CD4-positive, alpha-beta T cell (primary cell): ENCODE measurements around the gene ZMYND10. TPM values are rescaled to one million over a fixed set of nuclear protein-coding genes. Genes with fewer than 3 reads are reported as not detected.

Source experiments
- ATAC-seq: fragments of 200-7000 bp; cut with Tn5 transposase; one replicate; pipeline ENCODE4 v1.10.0; 2022; ENCODE audit warnings: mild to moderate bottlenecking; ENCODE audit not compliant: poor library complexity
- CTCF ChIA-PET: fragments of 350-600 bp; sonication (Branson Sonifier 250); formaldehyde crosslinking; loops from one replicate; lab custom pipeline; 2021; ENCODE audit warnings: antibody characterized with exemption, inconsistent platforms; lab: Charles Lee
- POLR2A ChIA-PET: fragments of 350-600 bp; sonication (Branson Sonifier 250); formaldehyde crosslinking; loops from one replicate; lab custom pipeline; 2021; ENCODE audit warnings: antibody characterized with exemption, inconsistent platforms; lab: Charles Lee
- DNase-seq, 14 experiments: peaks; one replicate each; pipeline ENCODE4 v3.0.0-alpha.2; 2013 to 2020; ENCODE audit warnings: mixed read lengths in 2 of 14
- H3K27ac ChIP-seq, 2 donors: one replicate each; pipeline versions ENCODE4 v1.5.1 to v1.7.0; 2013; ENCODE audit warnings: low read length in 2 of 2, low read depth in 1 of 2, mild to moderate bottlenecking in 1 of 2
- H3K27me3 ChIP-seq, 2 experiments: 1 replicate in 1 of 2; 2 replicates in 1 of 2; pipeline versions ENCODE4 v1.6.1 to v1.7.0; 2013; ENCODE audit warnings: low read length in 2 of 2, control low read depth in 1 of 2, mild to moderate bottlenecking in 1 of 2, moderate library complexity in 1 of 2; ENCODE audit not compliant: insufficient read depth in 2 of 2, control insufficient read depth in 1 of 2
- H3K36me3 ChIP-seq: one replicate; pipeline ENCODE4 v1.6.1; 2013; ENCODE audit warnings: low read length, control low read depth; ENCODE audit not compliant: insufficient read depth
- H3K4me1 ChIP-seq: one replicate; pipeline ENCODE4 v1.6.1; 2013; ENCODE audit warnings: low read length, control low read depth; ENCODE audit not compliant: insufficient read depth
- H3K4me3 ChIP-seq: one replicate; pipeline ENCODE4 v1.5.1; 2013; ENCODE audit warnings: mild to moderate bottlenecking, low read length, moderate library complexity
- H3K9me3 ChIP-seq, 2 experiments: 1 replicate in 1 of 2; 2 replicates in 1 of 2; pipeline versions ENCODE4 v1.6.1 to v1.7.0; 2013; ENCODE audit warnings: low read length in 2 of 2, mild to moderate bottlenecking in 2 of 2, control low read depth in 1 of 2, moderate library complexity in 1 of 2; ENCODE audit not compliant: control insufficient read depth in 1 of 2, insufficient read depth in 1 of 2
- H3K27ac Mint-ChIP-seq: one replicate; pipeline ENCODE4 v1.8.0; 2020; ENCODE audit warnings: mixed read lengths
- H3K27me3 Mint-ChIP-seq: one replicate; pipeline ENCODE4 v1.8.0; 2021; ENCODE audit warnings: mixed read lengths
- H3K36me3 Mint-ChIP-seq: one replicate; pipeline ENCODE4 v1.8.0; 2021; ENCODE audit warnings: low read depth, mixed read lengths
- H3K4me1 Mint-ChIP-seq: one replicate; pipeline ENCODE4 v1.8.0; 2021; ENCODE audit warnings: low read depth, mixed read lengths
- H3K4me3 Mint-ChIP-seq: one replicate; pipeline ENCODE4 v1.8.0; 2020; ENCODE audit warnings: mild to moderate bottlenecking, mixed read lengths
- H3K9me3 Mint-ChIP-seq: one replicate; pipeline ENCODE4 v1.8.0; 2020; ENCODE audit warnings: mixed read lengths
- intact Hi-C, 2 experiments: fragments of 100-400 bp; cut with DNase I in 1 of 2; cut with micrococcal nuclease in 1 of 2; formaldehyde crosslinking; loops; one replicate each; pipeline versions ENCODE4 v1.15.1 to v1.9.0; 2023 to 2025; cut with DNase I, micrococcal nuclease
- total RNA-seq, 174 experiments: library from RNA in 2 of 174; stranded (reverse) in 2 of 174; gene quantifications; one replicate each; pipeline ENCODE4 v1.2.3 and lab custom pipeline; 2021 to 2026
- TF ChIP-seq, protein P1 (sequence below): fragments of 200-600 bp; IDR thresholded peaks from one replicate; pipeline ENCODE4 v1.8.0; 2022; ENCODE audit warnings: antibody characterized with exemption, mild to moderate bottlenecking

ZMYND10 gene
- total RNA-seq, 2 experiments from 2014 or later = 1.7 to 1.8 TPM

DNA sequence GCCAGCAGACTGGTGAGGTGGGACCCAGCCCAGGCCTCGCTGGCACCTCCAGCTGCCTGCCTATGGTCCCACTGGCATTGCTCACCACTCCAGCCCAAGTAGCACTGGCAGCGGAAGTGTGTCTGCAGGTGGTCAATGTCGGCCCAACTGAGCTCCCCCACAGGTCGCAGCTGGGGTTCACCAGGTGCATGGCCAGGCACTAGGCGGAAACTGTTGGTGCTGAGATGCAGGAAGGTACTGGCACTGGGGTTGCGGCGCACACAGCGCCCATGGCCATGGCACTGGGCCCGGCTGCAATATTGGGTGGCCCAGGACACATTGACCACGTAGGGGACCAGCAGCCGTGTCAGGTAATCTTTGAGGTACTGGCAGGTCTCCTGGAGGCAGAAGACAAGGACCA is 27.4 kb downstream of the ZMYND10 start:
- POLR2A ChIA-PET = interaction anchor here (1.0 to 2.8 kb wide), 4 partner anchors 19 to 32 kb away, joined by 3 to 16 read pairs (median 6); partner anchors contain the start of genes CYB561D2, HYAL3, IFRD2 and NAA80
- Mint-ChIP-seq H3K4me3 (peak overlapping the region; percentile 74), H3K27me3 (no peaks in the 10 kb centered on the region), H3K27ac (peak overlapping the region; percentile 24), H3K4me1 (peaks cover 40% of the 10 kb centered on the region), H3K9me3 (no peaks in the 10 kb centered on the region), H3K36me3 (no peaks in the 10 kb centered on the region)
- intact Hi-C loops = no loop called here
- DNase-seq (peak in 1 of 14 experiments; percentile 20), ATAC-seq (no peak)
- Histone ChIP-seq H3K9me3 (no peaks in the 10 kb centered on the region), H3K4me1 (peaks cover 67% of the 10 kb centered on the region), H3K27ac (no peak overlapping the region), H3K36me3 (no peaks in the 10 kb centered on the region), H3K27me3 (no peaks in the 10 kb centered on the region), H3K4me3 (no peak overlapping the region)
- CTCF ChIA-PET = no interaction called here
- TF ChIP-seq, protein P1, sequence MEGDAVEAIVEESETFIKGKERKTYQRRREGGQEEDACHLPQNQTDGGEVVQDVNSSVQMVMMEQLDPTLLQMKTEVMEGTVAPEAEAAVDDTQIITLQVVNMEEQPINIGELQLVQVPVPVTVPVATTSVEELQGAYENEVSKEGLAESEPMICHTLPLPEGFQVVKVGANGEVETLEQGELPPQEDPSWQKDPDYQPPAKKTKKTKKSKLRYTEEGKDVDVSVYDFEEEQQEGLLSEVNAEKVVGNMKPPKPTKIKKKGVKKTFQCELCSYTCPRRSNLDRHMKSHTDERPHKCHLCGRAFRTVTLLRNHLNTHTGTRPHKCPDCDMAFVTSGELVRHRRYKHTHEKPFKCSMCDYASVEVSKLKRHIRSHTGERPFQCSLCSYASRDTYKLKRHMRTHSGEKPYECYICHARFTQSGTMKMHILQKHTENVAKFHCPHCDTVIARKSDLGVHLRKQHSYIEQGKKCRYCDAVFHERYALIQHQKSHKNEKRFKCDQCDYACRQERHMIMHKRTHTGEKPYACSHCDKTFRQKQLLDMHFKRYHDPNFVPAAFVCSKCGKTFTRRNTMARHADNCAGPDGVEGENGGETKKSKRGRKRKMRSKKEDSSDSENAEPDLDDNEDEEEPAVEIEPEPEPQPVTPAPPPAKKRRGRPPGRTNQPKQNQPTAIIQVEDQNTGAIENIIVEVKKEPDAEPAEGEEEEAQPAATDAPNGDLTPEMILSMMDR = no peak

DNA sequence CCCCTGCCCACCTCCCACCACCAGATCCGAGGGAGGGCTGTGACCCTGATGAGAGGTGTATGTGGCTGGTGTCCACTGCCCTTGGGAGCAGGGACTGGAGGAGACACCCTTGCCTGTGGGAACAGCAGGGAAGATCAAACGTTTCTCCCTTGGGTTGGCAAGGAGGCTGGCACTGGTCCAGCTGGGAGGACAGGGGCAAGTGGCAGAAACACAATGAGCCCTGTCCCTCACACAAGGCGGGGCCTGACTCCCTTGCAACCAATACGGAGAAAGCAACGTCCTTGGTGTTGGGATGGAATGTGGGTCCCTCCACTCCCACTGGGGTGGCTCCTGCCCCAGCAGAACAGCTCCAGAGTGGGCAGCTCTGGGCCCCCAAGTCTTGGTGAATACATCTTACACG is 28.2 kb downstream of the ZMYND10 start:
- Histone ChIP-seq H3K27ac (peak overlapping the region in 1 of 2 donors; percentile 47), H3K9me3 (no peaks in the 10 kb centered on the region), H3K4me1 (peaks cover 62% of the 10 kb centered on the region), H3K36me3 (no peaks in the 10 kb centered on the region), H3K4me3 (peak overlapping the region; percentile 31), H3K27me3 (no peaks in the 10 kb centered on the region)
- ChIA-PET POLR2A (interaction anchor here (1.0 to 2.8 kb wide), 3 partner anchors 18 to 33 kb away, joined by 3 to 16 read pairs (median 3); partner anchors contain the start of genes CYB561D2, HYAL3, IFRD2 and NAA80), CTCF (no interaction called here)
- H3K36me3 Mint-ChIP-seq = no peaks in the 10 kb centered on the region
- DNase-seq (peak in 1 of 14 experiments; percentile 23), ATAC-seq (no peak)
- H3K4me1 Mint-ChIP-seq = peaks cover 40% of the 10 kb centered on the region
- no peaks in the 10 kb centered on the region for H3K9me3 Mint-ChIP-seq
- H3K4me3 Mint-ChIP-seq = peak overlapping the region; percentile 74
- no peaks in the 10 kb centered on the region for H3K27me3 Mint-ChIP-seq
- H3K27ac Mint-ChIP-seq = peak overlapping the region; percentile 90
- TF ChIP-seq, protein P1 = no peak
- intact Hi-C loops = no loop called here

DNA sequence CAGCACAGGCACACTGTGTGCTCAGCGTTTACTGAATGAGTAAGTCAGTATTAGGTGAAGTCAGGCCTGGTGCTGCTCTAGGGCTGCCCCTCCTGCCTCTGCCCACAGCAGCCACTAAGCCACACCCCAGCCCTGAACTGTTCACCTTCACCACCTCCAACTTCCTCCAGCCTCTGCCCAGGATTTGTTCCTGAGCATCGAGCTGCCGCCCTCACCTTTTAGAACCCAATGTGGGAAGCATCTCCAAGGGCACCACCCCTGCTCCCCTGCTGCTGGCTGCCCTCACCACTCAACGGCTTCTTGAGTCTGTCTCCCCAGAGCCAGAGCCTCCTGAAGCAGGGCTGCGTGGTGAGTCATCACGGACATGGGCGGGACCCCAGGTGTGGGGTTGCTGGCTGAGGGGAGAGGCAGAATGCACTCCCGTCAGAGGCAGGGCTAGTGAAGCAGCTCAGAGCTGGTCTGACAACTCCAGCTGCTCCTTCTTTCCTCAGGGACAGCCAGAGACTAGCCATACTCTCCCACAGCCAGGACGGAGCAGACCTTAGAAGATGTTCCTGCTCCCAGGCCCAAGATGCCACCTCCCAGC is 28.8 kb downstream of the ZMYND10 start:
- H3K27ac Mint-ChIP-seq = peak overlapping the region; percentile 90
- DNase-seq = peak in 13 of 14 experiments; percentile 52 to 85 (median 67)
- peak; percentile 71 for ATAC-seq
- ChIA-PET CTCF (interaction anchor here (2.2 kb wide), 1 partner anchor 8 kb away, joined by 7 read pairs; no protein-coding TSS in a partner anchor), POLR2A (interaction anchor here (1.2 to 2.8 kb wide), 2 partner anchors 18 to 24 kb away, joined by 3 to 16 read pairs; partner anchors contain the start of genes HYAL3, IFRD2 and NAA80)
- Histone ChIP-seq H3K27me3 (no peaks in the 10 kb centered on the region), H3K27ac (peak overlapping the region in 1 of 2 donors; percentile 47), H3K9me3 (no peaks in the 10 kb centered on the region), H3K36me3 (no peaks in the 10 kb centered on the region), H3K4me1 (peaks cover 57% of the 10 kb centered on the region), H3K4me3 (peak overlapping the region; percentile 31)
- H3K9me3 Mint-ChIP-seq = no peaks in the 10 kb centered on the region
- TF ChIP-seq, protein P1 = no peak
- peak overlapping the region; percentile 74 for H3K4me3 Mint-ChIP-seq
- H3K4me1 Mint-ChIP-seq = peaks cover 40% of the 10 kb centered on the region
- intact Hi-C loops = no loop called here
- H3K27me3 Mint-ChIP-seq = no peaks in the 10 kb centered on the region
- H3K36me3 Mint-ChIP-seq = no peaks in the 10 kb centered on the region
